GM23338 (cell line): ENCODE measurements around the gene OR6K3. TPM values are rescaled to one million over a fixed set of nuclear protein-coding genes. Genes with fewer than 3 reads are reported as not detected.

Experiments used
- ATAC-seq: fragments of 200-7000 bp; cut with Tn5 transposase; 3 replicates; pipeline ENCODE4 v1.9.1; 2020
- DNase-seq: peaks from one replicate; pipeline ENCODE4 v3.0.0-alpha.2; 2015; ENCODE audit warnings: low spot score
- H2AFZ ChIP-seq: fragments of 200-600 bp; sonication (generic); 2 replicates; pipeline ENCODE4 v1.8.0; 2016; ENCODE audit warnings: antibody characterized with exemption, mild to moderate bottlenecking, moderate library complexity
- H3F3A ChIP-seq: fragments of 200-600 bp; sonication (generic); replicated peaks from 2 replicates; pipeline ENCODE4 v1.8.0; 2017; ENCODE audit warnings: antibody characterized with exemption, mixed run types, low read depth
- H3K27ac ChIP-seq: fragments of 200-600 bp; sonication (generic); 2 replicates; pipeline ENCODE4 v1.6.1; 2016; ENCODE audit warnings: low read depth
- H3K27me3 ChIP-seq: fragments of 200-600 bp; sonication (generic); 2 replicates; pipeline ENCODE4 v1.8.0; 2016; ENCODE audit warnings: mild to moderate bottlenecking, mixed run types, moderate library complexity; ENCODE audit not compliant: insufficient read depth
- H3K36me3 ChIP-seq: fragments of 200-600 bp; sonication (generic); 2 replicates; pipeline ENCODE4 v1.8.0; 2016; ENCODE audit warnings: mild to moderate bottlenecking; ENCODE audit not compliant: insufficient read depth
- H3K4me1 ChIP-seq: fragments of 200-600 bp; sonication (generic); 2 replicates; pipeline ENCODE4 v1.8.0; 2016; ENCODE audit warnings: mild to moderate bottlenecking, moderate library complexity; ENCODE audit not compliant: insufficient read depth
- H3K4me2 ChIP-seq: fragments of 200-600 bp; sonication (generic); 2 replicates; pipeline ENCODE4 v1.7.1; 2017; ENCODE audit warnings: mixed run types
- H3K4me3 ChIP-seq: fragments of 200-600 bp; sonication (generic); 2 replicates; pipeline ENCODE4 v1.6.1; 2016; ENCODE audit warnings: mixed run types
- H3K79me2 ChIP-seq: fragments of 200-600 bp; sonication (generic); replicated peaks from 2 replicates; pipeline ENCODE4 v1.8.0; 2017; ENCODE audit warnings: mild to moderate bottlenecking; ENCODE audit not compliant: insufficient read depth
- H3K9me2 ChIP-seq: fragments of 200-600 bp; sonication (generic); 2 replicates; pipeline ENCODE4 v1.8.0; 2017; ENCODE audit not compliant: insufficient read depth
- H4K20me1 ChIP-seq: fragments of 200-600 bp; sonication (generic); replicated peaks from 2 replicates; pipeline ENCODE4 v1.8.0; 2017; ENCODE audit warnings: mild to moderate bottlenecking; ENCODE audit not compliant: insufficient read depth
- H3K27ac Mint-ChIP-seq: 2 replicates; pipeline ENCODE4 v1.8.0; 2020; ENCODE audit warnings: inconsistent platforms, mild to moderate bottlenecking, moderate library complexity, mixed read lengths
- H3K27me3 Mint-ChIP-seq: 3 replicates; pipeline ENCODE4 v1.8.0; 2022; ENCODE audit warnings: low read depth, mild to moderate bottlenecking, moderate library complexity, mixed read lengths, inconsistent platforms; ENCODE audit not compliant: insufficient read depth, poor library complexity
- H3K36me3 Mint-ChIP-seq: 3 replicates; pipeline ENCODE4 v1.8.0; 2021; ENCODE audit warnings: low read depth, mild to moderate bottlenecking, inconsistent platforms, moderate library complexity, mixed read lengths
- H3K4me1 Mint-ChIP-seq: 3 replicates; pipeline ENCODE4 v1.8.0; 2020; ENCODE audit warnings: mild to moderate bottlenecking, inconsistent platforms, mixed read lengths
- H3K4me3 Mint-ChIP-seq: 3 replicates; pipeline ENCODE4 v1.8.0; 2021; ENCODE audit warnings: moderate library complexity, mild to moderate bottlenecking, inconsistent platforms, mixed read lengths
- H3K9me3 Mint-ChIP-seq: 3 replicates; pipeline ENCODE4 v1.8.0; 2020; ENCODE audit warnings: moderate library complexity, mild to moderate bottlenecking, inconsistent platforms, mixed read lengths
- CREB1 ChIP-seq: fragments of 250-450 bp; sonication (Bioruptor Pico); IDR thresholded peaks from 2 replicates; pipeline ENCODE4 v1.5.0; 2020; ENCODE audit warnings: low read depth, mild to moderate bottlenecking, moderate library complexity
- EZH2 ChIP-seq: fragments of 200-600 bp; sonication (generic); IDR thresholded peaks from one replicate; pipeline ENCODE4 v1.8.0; 2017; ENCODE audit warnings: antibody characterized with exemption, mild to moderate bottlenecking, low read depth; ENCODE audit not compliant: unreplicated experiment
- EZH2phosphoT487 ChIP-seq: fragments of 200-600 bp; sonication (generic); IDR thresholded peaks from one replicate; pipeline ENCODE4 v1.8.1; 2018; ENCODE audit warnings: antibody characterized with exemption; ENCODE audit not compliant: unreplicated experiment
- JUNB ChIP-seq: IDR thresholded peaks from one replicate; pipeline ENCODE4 v1.6.1; 2016; ENCODE audit warnings: antibody characterized with exemption; ENCODE audit not compliant: unreplicated experiment
- NANOG ChIP-seq: IDR thresholded peaks from 2 replicates; pipeline ENCODE4 v1.6.1; 2016; ENCODE audit warnings: antibody characterized with exemption, borderline replicate concordance
- POLR2AphosphoS5 ChIP-seq: IDR thresholded peaks from 2 replicates; pipeline ENCODE4 v1.6.1; 2016; ENCODE audit warnings: antibody characterized with exemption, low read depth
- STAT1 ChIP-seq: IDR thresholded peaks from one replicate; pipeline ENCODE4 v1.6.1; 2016; ENCODE audit warnings: antibody characterized with exemption; ENCODE audit not compliant: unreplicated experiment
- ZNF114 ChIP-seq: fragments of 250-450 bp; sonication (Bioruptor Pico); IDR thresholded peaks from 2 replicates; pipeline ENCODE4 v1.5.0; 2020; ENCODE audit warnings: mild to moderate bottlenecking, moderate library complexity
- ZNF331 ChIP-seq: fragments of 250-450 bp; sonication (Bioruptor Pico); IDR thresholded peaks from 2 replicates; pipeline ENCODE4 v1.5.0; 2020; ENCODE audit warnings: low read depth, mild to moderate bottlenecking, moderate library complexity
- polyA plus RNA-seq: library from polyadenylated mRNA; unstranded; fragments of >200 nt; fragmentation: Nextera tagmentation; extraction: Ambion mirVana; gene quantifications from 2 replicates; pipeline ENCODE4 v1.2.1, GENCODE V29; 2016
- total RNA-seq: library from RNA; depleted of rRNA; stranded (reverse); fragments of >200 nt; shearing (Covaris generic); gene quantifications from 2 replicates; pipeline ENCODE4 v1.2.3, GENCODE V29; 2014
- TF ChIP-seq, protein P1 (sequence below), 2 experiments: fragments of 200-600 bp in 1 of 2; sonication (generic) in 1 of 2; conservative IDR thresholded peaks; 2 replicates each; pipeline versions ENCODE4 v1.5.1 to v1.6.1; 2016 to 2017; ENCODE audit warnings: antibody characterized with exemption in 2 of 2, low read depth in 2 of 2, mild to moderate bottlenecking in 2 of 2, moderate library complexity in 1 of 2
- TF ChIP-seq, protein P2 (sequence below): fragments of 250-450 bp; sonication (Bioruptor Pico); IDR thresholded peaks from 2 replicates; pipeline ENCODE4 v1.5.0; 2020; ENCODE audit warnings: mild to moderate bottlenecking, moderate library complexity
- TF ChIP-seq, protein P3 (sequence below): IDR thresholded peaks from 2 replicates; pipeline ENCODE4 v1.6.1; 2016; ENCODE audit warnings: antibody characterized with exemption

Gene OR6K3
- total and polyA plus RNA-seq, 2 experiments from 2014 or later, result not detected

DNA sequence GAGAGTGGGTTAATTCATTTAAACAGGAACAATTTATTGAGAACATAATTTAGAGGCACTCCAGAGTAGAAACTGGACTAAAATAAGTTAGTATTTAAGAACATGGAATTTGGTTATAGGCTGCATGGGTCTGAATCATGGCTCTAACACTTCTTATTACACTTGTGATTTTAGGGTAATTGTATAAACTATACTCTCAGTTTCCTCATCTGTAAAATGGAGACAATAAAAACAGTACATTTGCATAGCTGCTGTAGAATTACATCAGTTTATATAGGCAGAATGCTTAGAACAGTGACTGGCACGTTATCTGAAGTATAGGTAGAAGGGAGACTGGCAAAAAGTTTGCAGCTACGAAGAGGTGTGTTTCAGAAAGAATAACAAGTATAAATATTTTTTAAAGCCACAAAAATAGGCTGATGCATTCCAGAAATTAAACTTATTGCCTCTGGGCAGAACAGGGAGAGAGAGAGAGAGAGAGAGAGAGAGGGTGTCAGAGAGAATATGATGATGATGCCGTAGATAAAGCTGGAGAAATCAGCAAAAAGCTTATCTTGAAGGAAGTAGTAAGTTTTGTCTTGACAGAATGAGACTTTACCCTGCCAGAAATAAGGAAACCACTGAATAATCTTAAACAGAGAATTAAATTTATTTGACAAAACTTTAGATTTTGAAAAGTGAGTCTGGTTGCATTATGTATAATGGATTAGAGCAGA lies 8.1 kb upstream of the OR6K3 start:
- Histone ChIP-seq H3K36me3 (no peaks in the 10 kb centered on the region), H4K20me1 (no peaks in the 10 kb centered on the region), H3K4me2 (no peak overlapping the region), H3K4me3 (no peak overlapping the region), H2AFZ (no peak overlapping the region), H3K27ac (no peak overlapping the region), H3K79me2 (no peaks in the 10 kb centered on the region), H3F3A (no peaks in the 10 kb centered on the region), H3K4me1 (no peaks in the 10 kb centered on the region), H3K9me2 (no peaks in the 10 kb centered on the region; the same call in 1 of the 2 replicates), H3K27me3 (no peaks in the 10 kb centered on the region)
- Mint-ChIP-seq H3K9me3 (no peaks in the 10 kb centered on the region), H3K36me3 (no peaks in the 10 kb centered on the region), H3K27ac (no peak overlapping the region), H3K4me1 (no peaks in the 10 kb centered on the region), H3K4me3 (no peak overlapping the region), H3K27me3 (no peaks in the 10 kb centered on the region)
- DNase-seq, result no peak
- no peak for TF ChIP-seq JUNB
- no peak for ATAC-seq

DNA sequence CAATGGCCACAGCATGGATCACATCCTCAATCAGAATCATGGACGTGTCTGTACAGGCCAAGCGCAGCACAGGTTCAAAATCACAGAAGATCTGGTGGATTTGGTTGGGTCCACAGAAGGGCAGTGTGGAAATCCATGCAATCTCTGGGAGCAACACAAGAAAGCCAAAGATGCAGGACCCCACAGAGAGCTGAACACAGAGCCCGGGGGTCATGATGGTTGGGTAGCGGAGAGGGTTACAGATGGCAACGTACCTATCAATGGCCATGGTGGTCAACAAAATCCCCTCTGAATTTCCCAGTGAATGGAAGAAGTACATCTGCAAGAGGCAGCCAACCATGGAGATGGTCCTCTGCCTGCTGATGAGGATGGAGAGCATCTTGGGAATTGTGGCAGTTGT lies 3.9 kb upstream of the OR6K3 start:
- no peak overlapping the region for H2AFZ ChIP-seq
- no peaks in the 10 kb centered on the region for H3K27me3 ChIP-seq
- H3K27me3 Mint-ChIP-seq, result no peaks in the 10 kb centered on the region
- TF ChIP-seq, protein P1, sequence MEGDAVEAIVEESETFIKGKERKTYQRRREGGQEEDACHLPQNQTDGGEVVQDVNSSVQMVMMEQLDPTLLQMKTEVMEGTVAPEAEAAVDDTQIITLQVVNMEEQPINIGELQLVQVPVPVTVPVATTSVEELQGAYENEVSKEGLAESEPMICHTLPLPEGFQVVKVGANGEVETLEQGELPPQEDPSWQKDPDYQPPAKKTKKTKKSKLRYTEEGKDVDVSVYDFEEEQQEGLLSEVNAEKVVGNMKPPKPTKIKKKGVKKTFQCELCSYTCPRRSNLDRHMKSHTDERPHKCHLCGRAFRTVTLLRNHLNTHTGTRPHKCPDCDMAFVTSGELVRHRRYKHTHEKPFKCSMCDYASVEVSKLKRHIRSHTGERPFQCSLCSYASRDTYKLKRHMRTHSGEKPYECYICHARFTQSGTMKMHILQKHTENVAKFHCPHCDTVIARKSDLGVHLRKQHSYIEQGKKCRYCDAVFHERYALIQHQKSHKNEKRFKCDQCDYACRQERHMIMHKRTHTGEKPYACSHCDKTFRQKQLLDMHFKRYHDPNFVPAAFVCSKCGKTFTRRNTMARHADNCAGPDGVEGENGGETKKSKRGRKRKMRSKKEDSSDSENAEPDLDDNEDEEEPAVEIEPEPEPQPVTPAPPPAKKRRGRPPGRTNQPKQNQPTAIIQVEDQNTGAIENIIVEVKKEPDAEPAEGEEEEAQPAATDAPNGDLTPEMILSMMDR (conservative IDR thresholded peaks at IDR 0.05; ENCODE audit: low read depth in 2 of 2), result no peak
- TF ChIP-seq EZH2phosphoT487 (no peak), ZNF114 (no peak), JUNB (no peak), STAT1 (no peak), CREB1 (no peak), EZH2 (no peak), POLR2AphosphoS5 (no peak), NANOG (no peak), ZNF331 (CRISPR knock-in tag) (no peak)
- TF ChIP-seq, protein P2, sequence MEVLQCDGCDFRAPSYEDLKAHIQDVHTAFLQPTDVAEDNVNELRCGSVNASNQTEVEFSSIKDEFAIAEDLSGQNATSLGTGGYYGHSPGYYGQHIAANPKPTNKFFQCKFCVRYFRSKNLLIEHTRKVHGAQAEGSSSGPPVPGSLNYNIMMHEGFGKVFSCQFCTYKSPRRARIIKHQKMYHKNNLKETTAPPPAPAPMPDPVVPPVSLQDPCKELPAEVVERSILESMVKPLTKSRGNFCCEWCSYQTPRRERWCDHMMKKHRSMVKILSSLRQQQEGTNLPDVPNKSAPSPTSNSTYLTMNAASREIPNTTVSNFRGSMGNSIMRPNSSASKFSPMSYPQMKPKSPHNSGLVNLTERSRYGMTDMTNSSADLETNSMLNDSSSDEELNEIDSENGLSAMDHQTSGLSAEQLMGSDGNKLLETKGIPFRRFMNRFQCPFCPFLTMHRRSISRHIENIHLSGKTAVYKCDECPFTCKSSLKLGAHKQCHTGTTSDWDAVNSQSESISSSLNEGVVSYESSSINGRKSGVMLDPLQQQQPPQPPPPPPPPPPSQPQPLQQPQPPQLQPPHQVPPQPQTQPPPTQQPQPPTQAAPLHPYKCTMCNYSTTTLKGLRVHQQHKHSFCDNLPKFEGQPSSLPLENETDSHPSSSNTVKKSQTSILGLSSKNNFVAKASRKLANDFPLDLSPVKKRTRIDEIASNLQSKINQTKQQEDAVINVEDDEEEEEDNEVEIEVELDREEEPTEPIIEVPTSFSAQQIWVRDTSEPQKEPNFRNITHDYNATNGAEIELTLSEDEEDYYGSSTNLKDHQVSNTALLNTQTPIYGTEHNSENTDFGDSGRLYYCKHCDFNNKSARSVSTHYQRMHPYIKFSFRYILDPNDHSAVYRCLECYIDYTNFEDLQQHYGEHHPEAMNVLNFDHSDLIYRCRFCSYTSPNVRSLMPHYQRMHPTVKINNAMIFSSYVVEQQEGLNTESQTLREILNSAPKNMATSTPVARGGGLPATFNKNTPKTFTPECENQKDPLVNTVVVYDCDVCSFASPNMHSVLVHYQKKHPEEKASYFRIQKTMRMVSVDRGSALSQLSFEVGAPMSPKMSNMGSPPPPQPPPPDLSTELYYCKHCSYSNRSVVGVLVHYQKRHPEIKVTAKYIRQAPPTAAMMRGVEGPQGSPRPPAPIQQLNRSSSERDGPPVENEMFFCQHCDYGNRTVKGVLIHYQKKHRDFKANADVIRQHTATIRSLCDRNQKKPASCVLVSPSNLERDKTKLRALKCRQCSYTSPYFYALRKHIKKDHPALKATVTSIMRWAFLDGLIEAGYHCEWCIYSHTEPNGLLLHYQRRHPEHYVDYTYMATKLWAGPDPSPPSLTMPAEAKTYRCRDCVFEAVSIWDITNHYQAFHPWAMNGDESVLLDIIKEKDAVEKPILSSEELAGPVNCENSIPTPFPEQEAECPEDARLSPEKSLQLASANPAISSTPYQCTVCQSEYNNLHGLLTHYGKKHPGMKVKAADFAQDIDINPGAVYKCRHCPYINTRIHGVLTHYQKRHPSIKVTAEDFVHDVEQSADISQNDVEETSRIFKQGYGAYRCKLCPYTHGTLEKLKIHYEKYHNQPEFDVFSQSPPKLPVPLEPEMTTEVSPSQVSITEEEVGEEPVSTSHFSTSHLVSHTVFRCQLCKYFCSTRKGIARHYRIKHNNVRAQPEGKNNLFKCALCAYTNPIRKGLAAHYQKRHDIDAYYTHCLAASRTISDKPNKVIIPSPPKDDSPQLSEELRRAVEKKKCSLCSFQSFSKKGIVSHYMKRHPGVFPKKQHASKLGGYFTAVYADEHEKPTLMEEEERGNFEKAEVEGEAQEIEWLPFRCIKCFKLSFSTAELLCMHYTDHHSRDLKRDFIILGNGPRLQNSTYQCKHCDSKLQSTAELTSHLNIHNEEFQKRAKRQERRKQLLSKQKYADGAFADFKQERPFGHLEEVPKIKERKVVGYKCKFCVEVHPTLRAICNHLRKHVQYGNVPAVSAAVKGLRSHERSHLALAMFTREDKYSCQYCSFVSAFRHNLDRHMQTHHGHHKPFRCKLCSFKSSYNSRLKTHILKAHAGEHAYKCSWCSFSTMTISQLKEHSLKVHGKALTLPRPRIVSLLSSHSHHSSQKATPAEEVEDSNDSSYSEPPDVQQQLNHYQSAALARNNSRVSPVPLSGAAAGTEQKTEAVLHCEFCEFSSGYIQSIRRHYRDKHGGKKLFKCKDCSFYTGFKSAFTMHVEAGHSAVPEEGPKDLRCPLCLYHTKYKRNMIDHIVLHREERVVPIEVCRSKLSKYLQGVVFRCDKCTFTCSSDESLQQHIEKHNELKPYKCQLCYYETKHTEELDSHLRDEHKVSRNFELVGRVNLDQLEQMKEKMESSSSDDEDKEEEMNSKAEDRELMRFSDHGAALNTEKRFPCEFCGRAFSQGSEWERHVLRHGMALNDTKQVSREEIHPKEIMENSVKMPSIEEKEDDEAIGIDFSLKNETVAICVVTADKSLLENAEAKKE (CRISPR knock-in tag), result no peak
- TF ChIP-seq, protein P3, sequence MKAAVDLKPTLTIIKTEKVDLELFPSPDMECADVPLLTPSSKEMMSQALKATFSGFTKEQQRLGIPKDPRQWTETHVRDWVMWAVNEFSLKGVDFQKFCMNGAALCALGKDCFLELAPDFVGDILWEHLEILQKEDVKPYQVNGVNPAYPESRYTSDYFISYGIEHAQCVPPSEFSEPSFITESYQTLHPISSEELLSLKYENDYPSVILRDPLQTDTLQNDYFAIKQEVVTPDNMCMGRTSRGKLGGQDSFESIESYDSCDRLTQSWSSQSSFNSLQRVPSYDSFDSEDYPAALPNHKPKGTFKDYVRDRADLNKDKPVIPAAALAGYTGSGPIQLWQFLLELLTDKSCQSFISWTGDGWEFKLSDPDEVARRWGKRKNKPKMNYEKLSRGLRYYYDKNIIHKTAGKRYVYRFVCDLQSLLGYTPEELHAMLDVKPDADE, result no peak

More for the DNA sequence above, 3.9 kb upstream of the OR6K3 start:
- Mint-ChIP-seq H3K4me3 (no peak overlapping the region), H3K27ac (no peak overlapping the region), H3K9me3 (no peaks in the 10 kb centered on the region), H3K4me1 (no peaks in the 10 kb centered on the region), H3K36me3 (no peaks in the 10 kb centered on the region)
- DNase-seq (no peak), ATAC-seq (no peak)
- H3F3A ChIP-seq, result no peaks in the 10 kb centered on the region
- H3K4me1 ChIP-seq, result no peaks in the 10 kb centered on the region
- no peak overlapping the region for H3K4me3 ChIP-seq
- no peaks in the 10 kb centered on the region for H3K9me2 ChIP-seq
- H4K20me1 ChIP-seq, result no peaks in the 10 kb centered on the region
- H3K79me2 ChIP-seq, result no peaks in the 10 kb centered on the region
- H3K4me2 ChIP-seq, result no peak overlapping the region
- no peaks in the 10 kb centered on the region for H3K36me3 ChIP-seq
- no peak overlapping the region for H3K27ac ChIP-seq
